ENCODE measurements around the gene CACNA2D1. TPM values are rescaled to one million over a fixed set of nuclear protein-coding genes. Genes with fewer than 3 reads are reported as not detected.

The CACNA2D1 gene
- total and polyA plus RNA-seq, 2 donors (not counting 1 experiment from before 2014, with no cell fraction given), result 31.7 to 64.4 TPM

GRCh38 chr7:81902536-81902935 is 541.0 kb downstream of the CACNA2D1 start:
- Histone ChIP-seq H4K20me1 (ENCODE audit: control insufficient read depth, extremely low read depth, insufficient read depth, low read length) (no peaks in the 10 kb centered on the region), H3K4me1 (ENCODE audit: control insufficient read depth, extremely low read depth, insufficient read depth, low read length) (no peaks in the 10 kb centered on the region), H3K9me3 (ENCODE audit: control insufficient read depth, insufficient read depth, low read depth, low read length) (no peaks in the 10 kb centered on the region), H3K9ac (ENCODE audit: insufficient read depth, low read length) (no peak overlapping the region), H3K36me3 (ENCODE audit: control insufficient read depth, insufficient read depth, low read length) (no peaks in the 10 kb centered on the region), H3K27ac (ENCODE audit: insufficient read depth, low read length) (no peak overlapping the region), H3K27me3 (ENCODE audit: control insufficient read depth, insufficient read depth, low read length) (no peaks in the 10 kb centered on the region), H3K4me2 (ENCODE audit: extremely low read depth, insufficient read depth, low read length) (no peak overlapping the region), H3K79me2 (ENCODE audit: control insufficient read depth, insufficient read depth, low read length) (no peaks in the 10 kb centered on the region), H2AFZ (ENCODE audit: low read length) (no peak overlapping the region), H3K4me3 (replicated peaks in 1 of 4; ENCODE audit: control extremely low read depth in 1 of 4, insufficient read depth in 1 of 4, low read depth in 3 of 4, low read length in 4 of 4) (no peak overlapping the region)
- TF ChIP-seq CTCF (conservative IDR thresholded peaks at IDR 0.05 in 1 of 2, IDR thresholded peaks at IDR 0.05 in 1 of 2; ENCODE audit: low read depth in 1 of 2, low read length in 2 of 2) (no peak), EZH2 (IDR thresholded peaks at IDR 0.05; ENCODE audit: low read length, missing control alignments) (no peak)
- no peak for DNase-seq (ENCODE audit: low read depth in 2 of 2)

Measured in fibroblast of lung (primary cell).